Measurements from ENCODE around the gene HES2. TPM values are rescaled to one million over a fixed set of nuclear protein-coding genes. Genes with fewer than 3 reads are reported as not detected.
A peak's percentile ranks its signal among the peaks of the same experiment; 100 is the strongest.

HES2 gene
- total and polyA plus RNA-seq, 2 of the 4 experiments (the other 2 are of a cell fraction), result not detected

DNA sequence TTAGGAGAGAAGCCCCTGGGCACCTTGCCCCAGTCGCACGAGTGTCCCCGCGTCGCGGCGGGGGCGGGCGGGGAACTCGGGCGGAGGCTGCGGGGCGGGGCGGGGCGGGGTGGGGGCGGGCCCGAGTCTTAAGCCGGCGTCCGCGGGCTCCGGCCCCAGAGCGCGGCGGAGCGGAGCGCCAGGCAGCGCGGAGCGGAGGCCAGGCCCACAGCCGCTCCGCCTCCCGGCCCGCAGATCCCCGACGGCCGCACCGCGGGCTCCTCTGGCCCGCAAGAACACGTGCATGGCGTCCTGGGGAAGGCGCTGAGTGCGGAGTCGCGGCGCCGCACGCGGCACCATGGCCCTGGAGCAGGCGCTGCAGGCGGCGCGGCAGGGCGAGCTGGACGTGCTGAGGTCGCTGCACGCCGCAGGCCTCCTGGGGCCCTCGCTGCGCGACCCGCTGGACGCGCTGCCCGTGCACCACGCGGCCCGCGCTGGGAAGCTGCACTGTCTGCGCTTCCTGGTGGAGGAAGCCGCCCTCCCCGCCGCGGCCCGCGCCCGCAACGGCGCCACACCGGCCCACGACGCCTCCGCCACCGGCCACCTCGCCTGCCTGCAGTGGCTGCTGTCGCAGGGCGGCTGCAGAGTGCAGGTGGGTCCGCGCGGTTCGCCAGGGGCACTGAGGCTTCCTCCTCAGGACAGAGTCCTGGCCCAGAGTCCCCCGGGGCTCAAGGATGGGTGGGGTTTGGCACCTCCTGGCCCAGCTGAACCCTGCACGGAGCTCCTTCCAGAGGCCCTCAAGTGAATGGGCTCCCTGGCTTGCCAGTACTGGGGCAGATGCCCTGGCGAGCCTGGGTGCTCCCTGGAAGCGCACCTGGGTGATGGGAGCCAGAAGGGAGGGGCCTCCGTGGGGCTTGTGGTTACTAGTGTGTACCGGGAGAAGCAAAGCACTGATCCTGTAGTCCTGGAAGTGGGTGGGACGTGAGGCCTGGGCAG, 5.2 kb upstream of the HES2 start, which contains the start of gene ESPN:
ESPN (plus strand) TSS at position 158 of the 975 bp plus-strand sequence; CDS start at position 338, 180 bp downstream.
- no peak within 1 kb of the TSS for H3K27ac ChIP-seq (ENCODE audit: insufficient read depth, low read length)
- H2AK9ac ChIP-seq (replicated peaks; ENCODE audit: low read depth, low read length, poor library complexity), result no peak within 1 kb of the TSS
- CTCF ChIA-PET, result no interaction called here
- no peaks in the 10 kb centered on the region for H3K9me1 ChIP-seq (ENCODE audit: insufficient read depth, low read length)
- POLR2A ChIA-PET (ENCODE audit: unreplicated experiment), result no interaction called here
- no peak within 1 kb of the TSS for H3K4me2 ChIP-seq (ENCODE audit: low read depth, low read length)
- no peak within 1 kb of the TSS for H2BK5ac ChIP-seq (ENCODE audit: low read depth, low read length, poor library complexity, severe bottlenecking)
- no peaks in the 10 kb centered on the region for H3K9me3 ChIP-seq (ENCODE audit: control insufficient read depth, insufficient read depth, low read length)
- H4K20me1 ChIP-seq (ENCODE audit: insufficient read depth, low read length), result peaks cover 11% of the 10 kb centered on the region; the same call in 1 of the 2 replicates
- no peak within 1 kb of the TSS for H3K4ac ChIP-seq (ENCODE audit: low read depth, low read length)
- no peaks in the 10 kb centered on the region; the same call in 1 of the 2 replicates for H3K4me1 ChIP-seq (ENCODE audit: control insufficient read depth, insufficient read depth, low read length)
- no peak for DNase-seq
- no peak within 1 kb of the TSS; the same call in 1 of the 2 replicates for H3K4me3 ChIP-seq (ENCODE audit: insufficient read depth, low read depth, low read length)
- intact Hi-C loops (cut with micrococcal nuclease), result no loop called here
- H2BK15ac ChIP-seq (ENCODE audit: low read depth, low read length), result no peak within 1 kb of the TSS
- H3K56ac ChIP-seq (ENCODE audit: extremely low read depth, insufficient read depth, low read length), result no peak within 1 kb of the TSS
- no peak within 1 kb of the TSS for H4K8ac ChIP-seq (ENCODE audit: low read depth in 2 of 2, low read length in 2 of 2)
- no TSS peak for BruUV-seq (replicated peaks)
- H3K9ac ChIP-seq (ENCODE audit: low read depth, low read length), result no peak within 1 kb of the TSS
- H4K5ac ChIP-seq (ENCODE audit: low read depth, low read length), result no peak within 1 kb of the TSS
- H2BK20ac ChIP-seq (ENCODE audit: low read depth, low read length), result no peak within 1 kb of the TSS
- H3K23ac ChIP-seq (ENCODE audit: low read depth, low read length), result no peak within 1 kb of the TSS
- no peaks in the 10 kb centered on the region for H3K79me1 ChIP-seq (ENCODE audit: low read depth in 1 of 2, low read length in 2 of 2)
- H2AFZ ChIP-seq (replicated peaks; ENCODE audit: low read length, poor library complexity), result peak within 1 kb of the TSS; percentile 78
- 8% methylated on average over 31 of the region's 99 CpGs; no CpG with 5 or more reads in 1 of the 2 experiments for WGBS, 2 experiments (ENCODE audit: extremely low coverage in 2 of 2, insufficient read length in 1 of 2)
- TF ChIP-seq, protein P1, sequence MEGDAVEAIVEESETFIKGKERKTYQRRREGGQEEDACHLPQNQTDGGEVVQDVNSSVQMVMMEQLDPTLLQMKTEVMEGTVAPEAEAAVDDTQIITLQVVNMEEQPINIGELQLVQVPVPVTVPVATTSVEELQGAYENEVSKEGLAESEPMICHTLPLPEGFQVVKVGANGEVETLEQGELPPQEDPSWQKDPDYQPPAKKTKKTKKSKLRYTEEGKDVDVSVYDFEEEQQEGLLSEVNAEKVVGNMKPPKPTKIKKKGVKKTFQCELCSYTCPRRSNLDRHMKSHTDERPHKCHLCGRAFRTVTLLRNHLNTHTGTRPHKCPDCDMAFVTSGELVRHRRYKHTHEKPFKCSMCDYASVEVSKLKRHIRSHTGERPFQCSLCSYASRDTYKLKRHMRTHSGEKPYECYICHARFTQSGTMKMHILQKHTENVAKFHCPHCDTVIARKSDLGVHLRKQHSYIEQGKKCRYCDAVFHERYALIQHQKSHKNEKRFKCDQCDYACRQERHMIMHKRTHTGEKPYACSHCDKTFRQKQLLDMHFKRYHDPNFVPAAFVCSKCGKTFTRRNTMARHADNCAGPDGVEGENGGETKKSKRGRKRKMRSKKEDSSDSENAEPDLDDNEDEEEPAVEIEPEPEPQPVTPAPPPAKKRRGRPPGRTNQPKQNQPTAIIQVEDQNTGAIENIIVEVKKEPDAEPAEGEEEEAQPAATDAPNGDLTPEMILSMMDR (conservative IDR thresholded peaks at IDR 0.05; ENCODE audit: low read depth, low read length), result no peak
- no peak for TF ChIP-seq CEBPB (IDR thresholded peaks at IDR 0.05; ENCODE audit: low read depth, low read length)
- TF ChIP-seq BHLHE40 (IDR thresholded peaks at IDR 0.05; ENCODE audit: low read depth, low read length), result no peak
- TF ChIP-seq FOS (IDR thresholded peaks at IDR 0.05; ENCODE audit: low read depth, low read length), result no peak
- no peaks in the 10 kb centered on the region for H3K36me3 ChIP-seq (ENCODE audit: control insufficient read depth, insufficient read depth, low read length)
- H2BK120ac ChIP-seq (ENCODE audit: low read depth, low read length), result no peak within 1 kb of the TSS
- H3K14ac ChIP-seq (replicated peaks; ENCODE audit: low read depth, low read length), result no peak within 1 kb of the TSS
- H3K18ac ChIP-seq (ENCODE audit: low read depth, low read length), result no peak within 1 kb of the TSS
- H3K27me3 ChIP-seq (ENCODE audit: control insufficient read depth, insufficient read depth, low read length), result peaks cover 84% of the 10 kb centered on the region
- no peak within 1 kb of the TSS for H4K91ac ChIP-seq (ENCODE audit: insufficient read depth, low read depth, low read length)
- no peak within 1 kb of the TSS for H2AK5ac ChIP-seq (ENCODE audit: low read depth, low read length)
- peak; percentile 42 for ATAC-seq (ENCODE audit: low read depth)
- dilution Hi-C loops (cut with HindIII; ENCODE audit: low sequenced_read_pairs, unreplicated experiment), result no loop called here
- in situ Hi-C loops (cut with MboI; ENCODE audit: low sequenced_read_pairs), result no loop called here
